Left renal cortex interstitium (tissue), 4 donors: ENCODE results near the gene BTN3A1. TPM values are rescaled to one million over a fixed set of nuclear protein-coding genes. Genes with fewer than 3 reads are reported as not detected.
"Not testable (repeated sequence)": the region's sequence is repeated elsewhere in the genome, so short reads cannot be mapped to it uniquely, and the experiment has no call there.

Experiments used
- DNase-seq, 4 donors: peaks; one replicate each; pipeline ENCODE4 v3.0.0-alpha.2; 2013; ENCODE audit warnings: low read depth in 4 of 4, low spot score in 2 of 4, missing footprints in 1 of 4
- polyA plus RNA-seq, 4 donors: library from polyadenylated mRNA; unstranded; fragments of 120-200 nt; gene quantifications; one replicate each; pipeline ENCODE4 v1.2.1, GENCODE V29; 2013; ENCODE audit not compliant: insufficient read length in 4 of 4

The BTN3A1 gene
- polyA plus RNA-seq, 4 donors = 24.0 to 31.9 (median 28.5) TPM

- DNase-seq = no peak
Observed at GRCh38 chr6:26411751-26412150, 9.7 kb downstream of the BTN3A1 start.

- DNase-seq = no peak
Observed at GRCh38 chr6:26412228-26412627, 10.2 kb downstream of the BTN3A1 start.

DNA sequence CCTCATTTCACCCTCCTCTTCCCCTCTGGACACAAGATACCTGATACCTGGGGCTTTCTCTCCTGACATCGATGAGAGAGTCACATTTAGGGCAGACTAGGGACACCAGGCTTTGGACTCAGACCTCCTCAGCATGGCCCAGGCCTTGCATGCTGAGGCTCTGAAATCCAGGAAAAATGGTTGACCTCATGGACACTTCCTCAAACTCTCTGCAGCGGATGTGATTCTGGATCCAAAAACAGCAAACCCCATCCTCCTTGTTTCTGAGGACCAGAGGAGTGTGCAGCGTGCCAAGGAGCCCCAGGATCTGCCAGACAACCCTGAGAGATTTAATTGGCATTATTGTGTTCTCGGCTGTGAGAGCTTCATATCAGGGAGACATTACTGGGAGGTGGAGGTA lies 10.9 kb downstream of the BTN3A1 start:
- DNase-seq = no peak

DNA sequence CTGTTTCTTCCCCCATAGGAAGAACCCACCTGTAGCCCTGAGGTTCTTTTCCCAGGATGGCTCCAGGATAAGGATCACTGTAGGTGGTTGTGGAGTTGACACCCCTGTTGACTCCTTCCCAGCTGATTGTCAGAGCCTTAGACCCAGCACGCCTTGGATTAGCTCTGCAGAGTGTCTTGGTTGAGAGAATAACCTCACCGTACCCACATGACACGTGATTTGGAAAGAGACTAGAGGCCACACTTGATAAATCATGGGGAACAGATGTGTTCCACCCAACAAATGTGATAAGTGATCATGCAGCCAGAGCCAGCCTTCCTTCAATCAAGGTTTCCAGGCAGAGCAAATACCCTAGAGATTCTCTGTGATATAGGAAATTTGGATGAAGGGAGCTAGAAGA lies 12.2 kb downstream of the BTN3A1 start:
- DNase-seq = no peak

DNA sequence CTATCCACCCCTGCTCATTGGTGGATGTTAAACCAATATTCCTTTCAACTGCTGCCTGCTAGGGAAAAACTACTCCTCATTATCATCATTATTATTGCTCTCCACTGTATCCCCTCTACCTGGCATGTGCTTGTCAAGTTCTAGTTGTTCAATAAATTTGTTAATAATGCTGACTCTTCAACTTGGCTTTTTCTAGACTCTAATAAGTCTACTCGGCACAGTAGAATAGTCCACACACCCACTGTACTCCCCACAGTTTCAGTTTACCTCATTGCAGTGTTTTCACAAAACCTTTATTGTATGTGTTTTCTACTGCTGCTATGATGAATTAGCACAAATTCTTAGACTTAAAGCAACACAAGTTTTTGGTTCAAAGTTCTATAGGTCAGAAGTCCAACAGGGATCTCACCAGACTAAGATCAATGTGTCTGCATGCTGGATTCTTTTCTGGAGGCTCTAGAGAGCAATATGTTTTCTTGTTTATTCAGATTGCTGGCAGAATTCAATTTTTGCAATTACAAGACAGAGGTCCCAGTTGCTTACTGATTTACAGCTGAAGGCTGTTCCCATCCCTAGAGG lies 13.1 kb downstream of the BTN3A1 start:
- no peak for DNase-seq

GRCh38 chr6:26415791-26416190 lies 13.7 kb downstream of the BTN3A1 start:
- no peak for DNase-seq

- DNase-seq = no peak
Observed at GRCh38 chr6:26416288-26416687, 14.2 kb downstream of the BTN3A1 start.

DNA sequence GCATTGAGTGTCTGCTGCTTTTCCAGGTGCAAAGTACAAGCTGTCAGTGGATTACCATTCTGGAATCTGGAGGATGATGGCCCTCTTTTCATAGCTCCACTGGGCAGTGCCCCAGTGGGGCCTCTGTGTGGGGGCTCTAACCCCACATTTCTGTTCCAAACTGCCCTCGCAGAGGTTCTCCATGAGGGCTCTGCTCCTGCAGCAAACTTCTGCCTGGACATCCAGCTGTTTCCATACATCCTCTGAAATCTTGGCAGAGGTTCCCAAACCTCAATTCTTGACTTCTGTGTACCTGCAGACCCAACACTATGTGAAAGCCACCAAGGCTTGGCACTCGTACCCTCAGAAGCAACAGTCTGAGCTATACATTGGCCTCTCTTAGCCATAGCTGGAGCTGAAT lies 16.0 kb downstream of the BTN3A1 start:
- DNase-seq = not testable (repeated sequence)

DNA sequence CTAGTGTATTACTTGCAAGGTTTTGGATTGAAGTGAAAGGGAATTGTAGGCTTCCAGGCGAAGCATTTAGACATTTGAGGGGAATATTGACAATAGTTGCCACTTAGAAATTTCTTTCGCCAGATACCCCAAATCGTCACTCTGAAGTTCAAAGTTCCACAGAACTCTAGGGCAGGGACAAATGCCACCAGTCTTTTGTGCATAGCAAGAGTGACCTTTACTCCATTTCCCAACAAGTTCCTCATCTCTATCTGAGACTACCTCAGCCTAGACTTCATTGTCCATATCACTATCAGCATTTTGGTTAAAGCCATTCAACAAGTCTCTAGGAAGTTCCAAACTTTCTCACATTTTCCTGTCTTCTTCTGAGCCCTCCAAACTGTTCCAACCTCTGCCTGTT lies 16.7 kb downstream of the BTN3A1 start:
- DNase-seq = not testable (repeated sequence)

- DNase-seq = peak in 2 of 4 donors; percentile 48 to 77
Observed at GRCh38 chr6:26420688-26421171, 18.7 kb downstream of the BTN3A1 start.

- DNase-seq = peak; percentile 81 to 93 (median 90)
Observed at GRCh38 chr6:26421259-26422144, 19.4 kb downstream of the BTN3A1 start.

DNA sequence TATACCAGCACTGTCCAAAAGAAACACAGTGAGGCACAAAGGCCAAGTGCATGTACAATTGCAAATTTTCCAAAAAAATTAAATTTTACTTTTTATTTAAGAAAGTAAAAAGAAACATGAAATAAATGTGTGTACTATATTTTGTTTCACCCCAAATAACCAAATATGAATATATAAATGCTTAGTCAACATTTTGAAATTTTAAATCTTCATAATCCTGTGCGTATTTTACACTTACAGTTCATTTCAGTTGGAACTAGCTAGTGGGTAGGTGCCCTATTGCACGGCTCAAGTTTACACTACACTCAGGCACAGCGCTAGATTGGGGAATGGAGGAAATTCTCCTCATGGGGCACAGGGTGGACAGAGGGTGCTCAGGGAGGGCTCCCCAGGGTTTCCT lies 20.3 kb downstream of the BTN3A1 start:
- DNase-seq = no peak

DNA sequence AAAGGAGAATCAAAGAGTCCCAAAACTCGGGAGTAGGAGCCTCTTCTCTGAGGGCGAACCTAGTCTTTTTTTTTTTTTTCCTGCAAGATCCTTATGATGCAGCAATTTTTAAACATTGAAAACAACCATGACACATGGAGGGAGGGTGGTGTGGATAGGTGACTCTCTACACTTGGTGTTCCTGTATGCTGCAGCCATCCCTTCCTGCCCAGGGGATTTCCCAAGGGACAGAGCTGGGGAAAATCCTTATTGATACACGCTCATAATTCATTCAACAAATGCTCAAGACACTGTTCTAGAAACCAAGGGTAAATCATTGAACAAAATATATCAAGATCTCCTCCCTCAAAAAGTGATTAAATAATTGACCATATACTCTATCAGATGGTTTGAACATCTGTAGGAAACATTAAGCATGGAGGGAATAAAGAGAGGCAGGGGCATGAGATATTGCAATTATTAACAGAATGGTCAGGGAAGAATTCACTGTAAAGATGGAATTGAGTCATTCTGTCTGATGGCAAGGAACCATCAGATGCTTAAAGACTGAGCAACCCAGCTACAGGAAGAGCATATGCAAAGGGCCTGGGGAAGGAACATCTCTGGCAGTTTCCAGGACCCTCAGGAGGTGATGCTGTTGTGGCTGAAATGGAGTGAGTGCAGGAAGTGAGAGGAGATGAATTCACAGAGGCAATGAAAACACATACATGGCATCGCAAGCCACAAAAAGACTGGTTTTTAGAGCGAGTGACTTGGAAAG lies 24.8 kb downstream of the BTN3A1 start:
- DNase-seq = no peak

DNA sequence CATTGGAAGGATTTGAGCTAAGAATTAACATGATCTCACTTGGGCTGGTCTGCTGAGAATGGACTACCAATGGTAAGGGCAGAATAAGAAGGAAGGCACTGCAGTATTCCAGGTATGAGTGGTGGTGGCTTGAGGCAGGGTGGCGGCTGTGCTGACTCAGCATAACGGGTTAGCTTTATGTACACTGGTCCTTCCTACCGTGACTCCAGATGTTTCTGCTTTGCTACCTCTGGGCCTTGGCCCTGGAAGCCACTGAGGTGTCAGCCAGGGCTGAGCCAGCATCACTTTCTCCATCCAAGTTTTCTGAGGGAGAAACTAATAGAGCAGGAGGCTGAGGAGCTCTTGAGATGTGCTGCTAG lies 25.4 kb downstream of the BTN3A1 start:
- DNase-seq = no peak

DNA sequence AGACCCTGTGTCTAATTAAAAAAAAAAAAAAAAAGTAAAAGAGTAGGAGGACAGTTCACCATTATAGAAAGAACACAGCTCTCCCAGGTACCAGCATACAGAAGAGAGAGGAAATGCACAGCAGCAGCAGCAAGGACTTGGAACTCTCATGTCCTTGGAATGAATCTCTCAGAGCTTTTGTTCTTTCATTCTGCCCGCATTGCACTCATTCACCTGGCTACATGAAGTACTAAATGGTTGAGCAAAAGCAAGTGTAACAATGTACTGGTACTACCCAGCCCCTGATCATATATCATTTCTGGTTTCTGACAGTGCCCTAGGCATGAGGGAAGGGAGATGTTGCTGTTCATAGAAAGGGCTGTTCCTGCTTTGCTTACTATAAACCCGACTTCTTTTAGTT lies 26.1 kb downstream of the BTN3A1 start:
- no peak for DNase-seq

DNA sequence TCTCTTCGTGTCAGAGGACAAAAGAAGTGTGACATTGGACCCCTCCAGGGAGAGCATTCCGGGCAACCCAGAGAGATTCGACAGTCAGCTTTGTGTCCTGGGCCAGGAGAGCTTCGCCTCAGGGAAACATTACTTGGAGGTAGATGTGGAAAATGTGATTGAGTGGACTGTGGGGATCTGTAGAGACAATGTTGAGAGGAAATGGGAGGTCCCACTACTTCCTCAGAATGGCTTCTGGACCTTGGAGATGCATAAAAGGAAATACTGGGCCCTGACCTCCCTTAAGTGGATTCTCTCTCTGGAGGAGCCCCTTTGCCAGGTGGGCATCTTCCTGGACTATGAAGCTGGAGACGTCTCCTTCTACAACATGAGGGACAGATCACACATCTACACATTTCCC lies 28.7 kb downstream of the BTN3A1 start:
- DNase-seq = no peak

DNA sequence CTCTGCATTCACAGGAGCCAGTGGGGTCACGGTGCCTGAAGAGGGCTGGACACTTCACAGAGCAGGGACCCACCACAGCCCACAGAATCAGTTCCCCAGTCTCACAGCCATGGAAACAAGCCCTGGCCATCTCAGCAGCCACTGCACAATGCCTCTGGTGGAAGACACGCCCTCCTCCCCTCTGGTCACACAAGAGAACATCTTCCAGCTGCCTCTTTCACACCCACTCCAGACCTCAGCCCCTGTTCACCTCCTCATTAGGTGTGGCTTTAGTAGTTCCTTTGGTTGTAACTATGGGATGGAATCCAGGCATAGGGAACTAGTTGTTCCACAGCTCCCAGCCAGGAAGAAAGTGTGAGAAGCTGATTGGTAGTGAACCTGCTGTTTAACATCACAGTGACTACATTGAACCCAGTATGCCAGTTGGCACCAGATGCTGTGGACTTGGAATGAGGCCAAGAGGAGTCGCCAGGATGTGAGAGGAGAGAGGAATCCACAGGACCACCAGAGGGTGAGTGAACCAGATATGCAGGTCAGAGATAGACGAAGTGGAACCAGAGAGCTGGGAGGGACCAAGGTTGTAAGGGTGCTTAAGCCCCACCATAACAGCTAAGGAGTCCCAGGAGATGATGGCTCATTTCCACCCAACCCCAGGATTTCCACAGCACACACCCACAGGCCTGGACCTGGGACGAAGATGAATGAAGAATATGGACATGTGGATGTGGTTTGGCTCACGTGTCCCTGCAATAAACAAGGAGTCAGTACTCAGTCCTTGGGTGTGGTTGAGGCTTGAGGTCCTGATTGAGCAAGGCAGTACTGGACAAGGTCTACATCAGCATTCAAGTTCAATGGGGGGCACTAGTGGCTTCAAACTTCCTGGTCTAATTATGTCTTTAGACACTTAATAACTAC lies 29.4 kb downstream of the BTN3A1 start:
- no peak for DNase-seq

DNA sequence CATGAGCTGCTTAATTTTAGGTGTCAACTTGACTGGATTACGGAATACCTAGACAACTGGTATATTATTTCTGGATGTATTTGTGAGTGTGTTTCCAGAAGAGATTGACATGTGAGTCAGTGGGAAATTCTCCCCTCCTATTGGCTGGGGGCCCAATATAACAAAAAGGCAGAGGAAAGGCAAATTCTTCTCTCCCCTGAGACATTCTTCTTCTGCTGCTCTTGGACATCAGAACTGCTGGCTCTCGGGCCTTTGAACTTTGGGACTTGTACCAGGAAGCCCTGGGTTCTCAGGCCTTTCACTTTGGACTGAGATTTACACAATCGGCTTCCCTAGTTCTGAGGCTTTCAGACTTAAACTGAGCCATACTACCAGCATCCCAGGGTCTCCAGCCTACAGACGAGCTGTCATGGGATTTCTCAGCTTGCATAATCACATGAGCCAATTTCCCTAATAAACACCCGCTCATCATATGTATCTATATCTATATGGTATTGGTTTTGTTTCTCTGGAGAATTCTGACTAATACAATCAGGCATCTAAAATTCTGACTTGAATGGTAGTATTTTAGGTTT lies 30.6 kb downstream of the BTN3A1 start:
- DNase-seq = no peak

- DNase-seq = not testable (repeated sequence)
Observed at GRCh38 chr6:26433680-26434079, 31.6 kb downstream of the BTN3A1 start.

GRCh38 chr6:26436018-26436417 lies 33.9 kb downstream of the BTN3A1 start:
- no peak for DNase-seq
